Measurements from ENCODE around the gene FOXF1.

FOXF1 gene

DNA sequence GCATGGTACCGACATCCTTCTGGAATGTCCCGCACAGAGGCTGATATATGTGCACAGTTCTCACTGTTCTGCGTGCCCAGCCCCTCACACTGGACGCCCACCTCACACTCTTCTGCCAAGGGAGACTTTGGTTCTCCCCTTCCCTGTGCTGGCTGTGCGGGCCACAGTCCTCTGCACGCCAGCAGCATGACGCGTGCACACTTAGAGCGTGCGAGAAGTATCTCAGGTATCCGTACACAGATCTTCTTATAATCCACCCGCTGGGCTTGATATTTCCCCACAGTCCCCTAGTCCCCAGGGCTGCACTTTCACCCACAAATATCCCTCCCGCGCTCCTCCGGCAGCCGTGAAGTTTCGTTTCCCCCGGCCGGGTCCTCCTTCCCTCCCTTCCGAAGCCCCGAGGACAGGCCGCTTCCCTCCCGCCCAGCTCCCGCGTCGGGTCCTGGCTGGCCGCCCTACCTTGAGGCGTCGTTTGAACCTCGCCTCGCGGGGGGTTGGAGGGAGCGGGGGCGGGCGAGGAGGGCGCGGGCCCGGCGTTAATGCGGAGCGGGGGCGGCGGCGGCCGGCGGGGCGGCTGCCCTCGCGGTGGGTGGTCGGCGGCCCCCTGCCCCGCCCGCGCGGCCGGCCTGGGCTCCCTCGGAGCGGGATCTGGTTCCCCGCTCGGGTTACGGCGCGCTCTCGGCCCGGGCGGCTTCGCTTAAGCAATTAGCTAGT is 5.0 kb upstream of the FOXF1 start:
- DNase-seq = no peak

DNA sequence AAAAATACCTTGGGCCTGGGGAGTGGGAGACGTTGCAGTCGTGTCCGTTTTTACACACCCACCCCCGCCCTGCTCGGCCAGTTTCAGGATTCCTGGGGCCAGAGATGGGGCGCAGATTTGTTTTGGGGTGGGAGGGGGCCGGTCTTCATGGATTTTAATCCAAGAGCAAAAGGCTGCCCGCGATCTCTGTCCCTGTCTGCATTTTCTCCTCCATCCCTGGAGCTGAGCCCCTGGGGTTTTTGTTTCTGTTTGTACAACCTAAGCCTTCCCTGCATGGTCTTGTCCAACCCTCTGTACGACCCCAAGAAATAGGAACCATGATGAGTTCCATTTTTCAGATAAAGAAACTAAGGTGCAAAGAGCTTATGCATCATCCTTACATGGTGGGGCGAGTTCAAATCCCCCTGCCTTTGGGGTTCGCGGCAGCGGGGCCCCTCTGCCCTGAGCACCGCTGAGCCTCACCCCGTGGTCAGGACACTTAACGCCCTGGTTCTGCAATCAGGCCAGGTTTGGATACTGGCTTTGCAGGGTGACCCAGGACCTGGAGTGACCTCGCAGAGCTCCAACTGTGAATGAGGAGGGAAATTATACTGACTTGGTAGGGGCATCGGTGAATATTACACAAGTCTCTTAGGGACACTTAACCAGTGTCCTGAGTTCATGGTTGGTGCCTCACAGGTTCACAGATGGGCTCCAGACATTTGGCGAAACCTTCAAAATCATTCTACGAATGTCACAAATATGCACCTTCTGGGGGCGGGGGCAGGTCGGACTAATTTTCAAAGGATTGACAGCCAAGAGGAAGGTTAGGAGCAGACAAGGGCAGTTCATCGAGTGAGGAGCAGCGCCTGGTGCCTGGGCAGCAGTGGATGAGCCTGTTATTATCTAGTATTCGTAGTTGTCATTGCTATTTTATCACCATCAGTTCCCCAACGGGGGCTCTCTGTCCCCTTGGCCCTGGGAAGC is 4.1 kb upstream of the FOXF1 start:
- no peak for DNase-seq

DNA sequence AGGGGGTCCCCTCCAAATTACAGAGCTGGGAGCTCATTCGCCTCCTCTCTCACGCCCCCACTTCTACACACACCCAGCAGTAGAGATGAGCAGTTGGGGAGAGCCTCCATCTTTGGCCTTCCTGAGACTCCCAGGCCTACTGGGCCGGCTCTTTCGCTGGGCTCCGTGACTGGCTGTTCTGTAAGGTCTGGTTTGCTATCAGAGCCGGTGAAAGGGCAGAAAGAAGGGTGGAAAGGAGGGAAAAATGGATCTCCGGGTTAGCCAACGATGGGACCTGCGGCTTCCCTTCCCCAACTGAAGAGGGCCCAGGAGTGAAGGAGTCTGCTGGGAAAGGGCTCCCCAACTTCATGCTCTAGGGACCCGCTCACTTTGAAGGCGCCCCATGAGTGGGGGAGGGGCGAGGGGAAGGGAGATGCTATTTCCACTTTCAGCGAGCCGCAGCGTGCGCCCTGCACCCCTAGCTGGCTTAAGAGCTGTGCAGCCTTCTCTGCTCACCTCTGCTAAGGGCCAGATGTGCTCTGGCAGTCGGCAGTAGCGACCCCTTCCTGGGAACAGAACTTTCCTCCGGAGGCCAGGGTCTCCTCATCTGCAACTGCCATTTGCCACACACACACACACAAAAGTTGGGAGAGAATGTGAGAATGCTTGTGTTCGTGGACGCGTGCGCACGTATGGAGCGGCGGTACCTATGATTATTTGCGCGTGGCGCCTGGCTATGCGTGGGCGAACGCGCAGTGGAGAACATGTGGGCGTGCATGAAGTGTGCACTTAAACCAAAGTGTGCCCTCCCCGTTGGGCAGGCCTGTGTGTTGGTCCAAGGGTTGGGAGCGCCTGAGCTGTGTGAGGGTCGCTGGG is 2.9 kb upstream of the FOXF1 start:
- DNase-seq = no peak

DNA sequence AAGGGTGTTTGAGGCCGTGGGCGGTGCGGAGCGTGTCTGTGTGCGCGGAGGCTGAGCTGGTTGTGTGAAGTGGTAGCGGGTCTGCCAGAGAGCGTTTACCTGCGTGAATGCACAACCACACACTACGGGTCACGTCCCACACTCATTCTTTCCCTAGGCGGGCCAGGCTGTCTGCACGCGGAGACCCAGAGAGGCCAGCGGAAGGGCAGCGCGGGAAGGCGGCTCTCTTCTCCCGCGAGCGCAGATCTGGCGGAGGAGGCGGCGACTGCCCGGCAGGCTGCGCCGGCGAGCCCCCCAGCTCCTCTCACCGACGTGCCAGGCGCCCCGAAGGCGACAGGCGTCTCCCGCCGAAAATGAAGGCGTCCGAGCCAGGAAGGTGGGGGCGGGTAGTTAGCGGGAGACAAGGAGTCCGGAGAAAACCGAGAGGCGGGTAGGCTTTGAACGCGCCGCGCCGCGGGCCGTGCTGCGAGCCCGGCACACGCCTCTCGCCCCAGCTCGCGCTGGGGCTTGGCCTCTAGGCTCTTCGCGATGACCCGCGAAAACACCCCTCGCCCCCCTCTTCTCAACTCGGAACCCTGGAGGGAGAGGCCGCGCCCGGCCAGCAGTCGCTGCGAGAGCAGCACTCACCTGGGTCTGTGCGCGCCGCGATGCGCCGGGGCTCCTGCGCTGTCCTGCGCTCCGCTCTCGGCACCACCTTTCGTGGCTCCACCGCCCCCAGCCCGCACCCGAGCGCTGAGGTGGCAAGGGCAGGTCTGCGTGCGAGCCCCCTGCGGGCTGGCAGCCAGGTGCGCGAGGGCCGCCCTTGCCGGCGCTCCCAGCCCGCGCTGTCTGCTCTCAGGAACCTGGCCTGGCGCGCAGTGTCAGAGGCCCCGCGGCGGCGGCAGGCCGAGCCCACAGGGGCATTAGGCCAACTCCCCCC is 2.0 kb upstream of the FOXF1 start:
- DNase-seq = no peak

DNA sequence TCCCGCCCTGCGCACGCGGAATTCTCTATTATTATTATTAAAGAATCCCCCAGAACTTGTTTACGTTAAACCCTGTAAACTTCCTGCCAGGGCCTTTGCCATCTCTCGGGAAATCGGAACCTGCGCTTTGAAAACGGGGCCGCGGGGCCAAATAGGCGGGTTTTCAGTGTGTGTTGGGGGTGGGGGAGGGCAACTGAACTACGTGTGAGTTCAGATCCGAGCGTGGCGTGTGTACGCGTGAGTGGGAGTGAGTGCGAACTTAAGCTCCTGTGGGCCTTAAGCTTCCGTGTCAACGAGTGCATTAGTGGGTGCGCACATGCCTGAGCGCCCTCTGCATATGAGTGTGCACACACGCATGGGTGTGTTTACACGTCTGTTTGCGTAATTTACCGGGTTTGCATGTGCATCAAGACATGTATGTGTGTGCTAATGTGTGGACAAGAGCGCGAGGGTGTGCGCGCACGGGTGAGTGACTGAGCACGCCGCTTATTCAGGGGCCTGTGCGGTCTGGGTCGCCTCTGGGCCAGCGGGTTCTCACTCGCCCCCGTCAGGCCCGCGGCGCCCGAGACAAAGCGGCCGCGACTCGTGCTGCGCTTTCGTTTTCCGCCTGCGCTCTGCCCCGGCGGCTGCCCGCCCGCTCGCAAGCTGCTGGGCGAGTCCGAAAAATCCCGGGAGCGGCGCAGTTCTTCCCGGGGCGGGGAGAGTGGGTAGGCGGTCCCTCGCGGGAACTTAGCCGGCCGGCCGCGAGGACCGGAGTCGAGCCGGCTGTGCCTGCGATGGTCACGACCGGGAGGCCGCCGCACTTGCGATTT is 1.2 kb upstream of the FOXF1 start:
- DNase-seq = no peak

DNA sequence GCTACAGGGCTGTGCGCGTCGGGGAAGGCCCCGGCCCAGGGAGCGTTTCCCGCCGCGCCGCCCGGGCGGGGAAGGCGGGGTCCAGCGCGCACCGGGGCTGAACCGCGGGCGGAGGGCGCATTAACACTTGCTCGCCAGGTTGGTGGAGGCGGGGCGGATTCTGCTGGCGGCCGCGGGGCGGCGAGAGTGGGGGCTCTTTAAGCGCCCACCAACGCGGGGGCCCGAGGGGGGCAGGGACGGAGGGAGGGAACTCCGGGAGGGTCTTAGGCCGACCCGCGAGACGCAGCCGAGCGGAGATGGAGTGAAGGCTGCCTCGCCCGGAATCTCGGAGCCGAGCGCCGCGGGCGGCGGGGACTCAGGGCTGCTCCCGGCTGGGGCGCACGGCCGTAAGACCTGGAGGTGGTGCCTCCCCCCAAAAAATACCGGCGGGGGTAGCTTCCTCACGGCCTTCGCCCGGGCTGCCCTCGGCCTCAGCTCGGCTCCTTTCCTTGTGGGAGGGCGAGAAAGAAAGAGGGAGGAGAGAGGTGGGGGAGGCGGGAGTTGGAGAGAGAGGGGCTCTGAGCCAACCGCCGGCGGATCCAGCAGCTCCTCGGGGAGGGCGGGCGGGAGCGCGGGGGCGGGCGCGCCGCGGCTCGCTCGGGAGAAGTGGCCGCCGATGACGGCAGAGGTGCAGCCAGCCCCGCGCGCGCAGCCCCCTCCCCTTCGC is 415 bp upstream of the FOXF1 start:
- DNase-seq = no peak

DNA sequence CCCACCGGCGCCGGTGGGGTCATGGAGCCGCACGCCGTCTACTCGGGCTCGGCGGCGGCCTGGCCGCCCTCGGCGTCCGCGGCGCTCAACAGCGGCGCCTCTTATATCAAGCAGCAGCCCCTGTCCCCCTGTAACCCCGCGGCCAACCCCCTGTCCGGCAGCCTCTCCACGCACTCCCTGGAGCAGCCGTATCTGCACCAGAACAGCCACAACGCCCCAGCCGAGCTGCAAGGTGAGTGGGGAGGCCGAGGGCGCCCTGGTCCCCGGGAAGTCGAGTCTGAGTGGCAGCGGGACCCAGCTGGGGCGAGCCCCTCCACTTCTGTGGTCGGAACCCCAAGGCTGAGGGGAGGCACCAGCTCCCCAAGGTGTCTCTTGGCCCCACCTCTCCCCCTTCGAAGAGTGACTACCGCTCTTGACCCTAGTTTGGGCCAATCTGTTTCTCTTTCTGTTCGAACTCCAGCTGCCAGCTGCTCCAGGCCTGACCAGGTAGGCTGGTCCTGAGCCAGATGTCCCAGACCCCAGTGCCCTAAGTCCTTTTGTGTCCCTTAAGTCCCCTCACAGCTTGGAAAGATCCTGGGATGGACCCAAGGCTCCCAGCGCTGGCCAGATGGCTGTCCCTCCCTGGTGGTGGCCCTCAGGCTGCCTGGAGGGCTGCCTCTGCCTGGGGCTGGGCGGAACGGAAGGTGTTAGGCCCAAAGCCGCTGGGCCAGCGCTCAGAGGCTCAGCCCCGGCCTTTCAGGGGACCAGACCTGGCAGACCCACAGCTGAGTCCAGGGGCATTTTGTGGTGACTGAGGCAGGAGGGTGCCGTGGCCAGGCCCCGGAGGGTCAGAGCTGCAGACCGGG is 1.2 kb downstream of the FOXF1 start:
- DNase-seq = no peak

DNA sequence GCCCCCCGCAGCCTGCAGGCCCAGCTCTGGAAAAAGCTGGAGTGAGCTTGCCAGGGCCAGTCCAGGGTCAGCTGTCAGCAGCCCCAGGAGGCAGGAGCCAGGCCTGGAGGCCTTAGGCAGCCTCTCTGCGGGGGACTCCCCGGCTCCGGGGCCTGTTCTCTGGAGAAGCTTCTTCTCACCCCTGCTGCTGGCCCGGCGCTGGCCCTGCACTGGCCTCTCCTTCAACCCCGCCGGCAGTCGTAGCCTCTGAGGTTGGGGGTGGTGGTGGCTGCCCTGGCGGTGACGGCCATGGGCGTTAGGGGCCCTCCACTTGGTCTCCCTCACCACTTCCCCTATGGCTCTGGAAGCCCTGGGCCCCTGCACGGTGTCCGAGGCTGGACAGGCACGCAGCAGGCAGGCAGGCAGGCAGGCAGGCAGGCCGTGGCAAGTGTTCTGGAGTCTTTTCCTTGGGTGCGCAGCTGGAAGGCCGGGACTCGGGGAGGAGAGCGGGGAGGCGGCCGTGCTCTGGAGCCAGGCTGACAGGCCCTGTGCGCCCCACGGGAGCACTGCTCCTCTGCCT is 2.1 kb downstream of the FOXF1 start:
- DNase-seq = no peak

DNA sequence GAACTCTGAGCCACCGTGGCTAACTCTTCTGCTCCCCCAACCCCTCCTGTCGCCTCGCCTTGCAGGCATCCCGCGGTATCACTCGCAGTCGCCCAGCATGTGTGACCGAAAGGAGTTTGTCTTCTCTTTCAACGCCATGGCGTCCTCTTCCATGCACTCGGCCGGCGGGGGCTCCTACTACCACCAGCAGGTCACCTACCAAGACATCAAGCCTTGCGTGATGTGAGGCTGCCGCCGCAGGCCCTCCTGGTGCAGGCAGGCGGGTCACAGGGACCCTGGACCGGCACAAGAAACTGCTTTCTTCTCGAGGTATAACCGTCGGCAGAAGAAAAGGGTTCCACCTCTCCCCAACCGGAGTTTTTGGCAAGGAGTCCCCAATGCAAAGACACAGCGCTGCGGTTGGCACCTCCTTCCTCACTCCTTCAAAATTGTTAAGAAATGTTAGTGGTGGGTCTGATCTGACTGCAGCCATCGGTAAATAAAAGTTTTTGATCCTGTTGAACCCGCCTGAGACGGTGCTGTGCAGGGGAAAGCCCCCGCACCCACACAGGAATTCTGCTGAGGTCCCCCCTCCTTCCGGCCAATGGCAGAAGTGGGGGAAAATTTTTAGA is 2.6 kb downstream of the FOXF1 start:
- no peak for DNase-seq

DNA sequence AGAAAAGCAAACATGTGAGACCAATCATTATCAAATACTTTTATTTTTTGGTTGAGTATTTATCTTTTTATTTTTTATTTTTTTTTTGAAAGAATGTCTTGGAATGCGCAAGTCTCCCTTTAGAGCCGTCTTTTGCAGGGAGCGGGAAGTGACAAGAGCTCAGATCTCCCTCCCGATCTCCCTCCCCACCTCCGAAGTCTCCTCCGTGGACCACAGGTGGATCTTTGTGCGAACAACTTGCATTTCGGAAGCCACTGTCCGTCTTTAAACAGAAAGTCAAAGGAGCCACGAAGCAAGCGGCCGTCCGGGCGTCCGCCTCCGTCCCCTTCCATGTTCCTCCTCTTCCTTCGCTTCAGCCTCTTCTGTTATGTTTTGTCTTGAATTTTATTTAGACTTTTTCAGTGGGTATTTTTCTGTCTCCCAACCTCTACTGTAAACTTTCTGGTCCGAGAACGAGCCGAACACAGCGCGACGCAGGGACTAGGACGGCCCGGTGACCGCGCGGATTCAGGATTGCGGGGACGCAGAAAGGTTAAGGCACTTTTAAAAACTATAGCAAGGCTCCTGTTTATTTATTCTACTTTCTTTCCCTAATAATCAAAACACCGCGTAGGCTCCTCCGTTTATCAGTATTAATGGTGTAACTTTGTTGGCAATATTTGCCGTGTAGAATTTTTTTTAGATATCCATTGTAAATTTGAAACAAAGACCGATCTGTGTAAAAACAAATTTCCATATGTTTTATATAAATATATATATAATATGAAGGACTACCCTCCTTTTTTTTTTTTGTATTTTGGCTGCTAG is 3.3 kb downstream of the FOXF1 start:
- no peak for DNase-seq

DNA sequence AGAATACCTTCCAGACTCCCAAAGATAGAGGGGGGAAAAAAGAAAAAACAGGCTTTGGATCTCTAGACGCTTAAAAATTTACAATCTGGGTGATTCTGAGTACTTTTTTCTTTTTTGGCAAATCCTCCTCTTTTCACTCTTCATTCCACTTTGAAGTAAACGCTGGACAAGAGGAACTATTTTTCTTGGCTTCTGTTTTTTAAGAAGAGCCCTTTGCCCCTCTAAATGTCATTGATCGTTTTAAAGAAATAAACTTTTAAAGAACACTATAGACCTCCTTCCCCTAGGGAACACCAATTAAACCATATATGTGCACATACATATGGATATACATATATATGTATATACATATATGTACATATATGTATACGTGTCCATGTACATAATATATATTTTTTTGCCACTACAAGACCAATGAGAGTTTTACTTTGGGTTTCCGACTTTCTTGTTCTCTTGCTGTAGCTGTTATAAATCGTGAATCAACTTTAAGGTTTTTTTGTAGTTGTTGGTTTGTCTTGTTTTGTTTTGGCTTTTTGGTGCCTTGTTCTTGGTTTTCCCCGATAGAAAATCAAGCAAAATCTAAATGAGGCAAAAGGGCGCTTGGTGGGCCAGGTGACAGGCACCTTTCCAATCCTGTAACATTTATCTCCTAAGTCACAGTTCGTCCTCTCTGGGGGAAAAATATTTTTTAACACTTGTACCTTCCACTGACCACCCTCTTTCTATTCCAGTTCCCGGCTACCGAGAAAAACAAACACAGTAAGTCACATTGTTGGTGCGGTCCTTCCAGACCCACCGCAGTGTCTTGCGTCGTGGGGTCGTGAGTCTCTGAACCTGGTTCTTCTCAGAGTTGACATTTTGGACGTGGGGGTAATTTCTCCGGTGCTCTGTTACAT is 4.4 kb downstream of the FOXF1 start:
- no peak for DNase-seq

DNA sequence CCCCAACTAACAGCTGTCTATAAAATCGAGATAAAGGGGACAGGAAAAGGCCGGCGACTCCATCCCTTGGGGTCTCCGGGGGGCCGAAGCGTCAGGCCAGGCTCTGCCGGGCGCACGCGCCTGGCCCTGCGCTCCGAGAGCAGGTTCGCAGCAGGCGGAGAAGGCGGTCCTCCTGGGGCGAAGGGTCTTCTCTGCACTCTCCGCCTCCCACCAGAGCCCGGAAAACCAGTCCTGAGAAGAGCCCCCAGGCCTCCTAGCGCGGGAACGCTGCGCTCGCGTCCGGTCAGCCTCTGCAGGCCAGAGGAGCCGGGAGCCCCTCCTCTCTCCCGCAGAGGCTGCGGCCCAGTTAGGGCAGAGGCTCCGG is 5.1 kb downstream of the FOXF1 start:
- no peak for DNase-seq

DNA sequence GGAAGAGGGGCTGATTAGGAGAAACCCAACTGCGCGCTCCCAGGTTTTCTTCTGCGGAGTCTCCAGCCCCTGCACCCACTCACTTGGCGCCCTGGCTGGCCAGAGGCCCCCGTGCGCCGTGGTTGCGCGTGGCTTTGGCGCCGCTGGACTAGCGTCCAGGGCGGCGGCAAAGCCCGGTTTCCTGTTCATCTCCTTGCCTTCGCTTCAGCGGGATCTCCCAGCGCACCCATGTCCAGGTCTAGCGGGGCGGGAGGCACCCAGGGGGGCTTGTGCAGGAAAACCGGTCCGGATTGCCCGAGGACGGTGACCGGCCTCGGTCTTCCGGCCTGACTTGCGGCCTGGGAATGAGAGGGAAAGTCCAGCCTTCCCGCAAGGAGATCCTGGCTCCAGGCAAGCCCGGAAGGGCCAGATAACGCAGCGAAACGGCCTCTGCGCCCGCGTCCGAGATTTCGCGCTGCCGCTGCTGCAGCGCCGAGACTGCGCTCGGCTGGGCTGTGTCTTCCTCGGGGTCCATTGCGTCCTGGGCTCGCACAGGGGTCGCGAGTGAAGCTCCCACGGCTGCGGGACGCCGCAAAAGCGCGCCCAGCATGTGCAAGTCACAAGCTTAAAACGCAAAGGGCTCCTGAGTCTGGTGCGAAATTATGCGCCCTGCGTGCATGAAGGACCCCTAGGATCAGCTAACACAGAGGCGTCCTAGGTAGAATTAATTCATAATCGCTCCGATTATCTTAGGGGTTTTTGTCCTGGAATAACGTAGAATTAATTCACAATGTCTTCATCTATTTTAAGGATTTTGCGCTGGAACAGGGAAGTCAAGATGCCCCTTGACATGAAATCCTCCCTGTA is 5.7 kb downstream of the FOXF1 start:
- DNase-seq = no peak

DNA sequence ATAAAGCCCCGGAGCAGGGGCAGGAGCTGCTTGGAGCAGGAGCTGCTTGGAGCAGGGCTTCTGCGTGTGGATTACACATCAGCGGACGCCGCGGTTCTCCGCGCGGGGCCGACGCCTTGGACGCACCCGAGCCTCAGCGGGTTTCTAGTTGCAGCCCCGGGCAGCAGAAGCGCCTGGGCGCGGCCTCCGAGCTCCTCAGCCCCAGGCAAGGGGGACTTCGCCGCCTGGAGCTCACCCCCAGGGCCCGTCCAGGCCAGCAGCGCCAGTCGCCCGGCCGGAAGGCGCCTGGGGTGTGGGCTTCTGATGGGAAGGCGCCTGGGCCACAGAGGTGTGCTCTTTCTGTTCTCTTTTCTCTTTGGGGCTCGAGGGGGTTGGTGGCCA is 6.3 kb downstream of the FOXF1 start:
- no peak for DNase-seq

DNA sequence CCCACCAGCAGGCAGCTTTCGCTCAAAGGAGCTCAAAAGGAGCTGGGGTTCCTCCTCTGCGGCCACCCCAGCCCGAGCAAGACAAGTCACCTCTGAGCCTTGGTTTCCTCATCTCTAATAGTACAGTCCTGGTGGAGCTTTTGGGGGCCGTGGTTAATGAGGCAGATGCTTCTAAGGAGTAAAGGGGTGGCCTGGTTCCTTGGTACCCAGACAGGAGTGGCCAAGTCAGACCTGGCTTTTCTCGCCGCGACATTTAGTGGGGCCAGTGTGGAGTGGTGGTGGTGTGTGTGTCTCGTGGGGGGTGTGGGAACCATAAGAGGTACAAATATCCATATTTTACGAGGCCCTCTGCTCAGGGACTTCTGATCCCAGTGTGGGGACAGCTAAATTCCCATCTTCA is 6.7 kb downstream of the FOXF1 start:
- no peak for DNase-seq

DNA sequence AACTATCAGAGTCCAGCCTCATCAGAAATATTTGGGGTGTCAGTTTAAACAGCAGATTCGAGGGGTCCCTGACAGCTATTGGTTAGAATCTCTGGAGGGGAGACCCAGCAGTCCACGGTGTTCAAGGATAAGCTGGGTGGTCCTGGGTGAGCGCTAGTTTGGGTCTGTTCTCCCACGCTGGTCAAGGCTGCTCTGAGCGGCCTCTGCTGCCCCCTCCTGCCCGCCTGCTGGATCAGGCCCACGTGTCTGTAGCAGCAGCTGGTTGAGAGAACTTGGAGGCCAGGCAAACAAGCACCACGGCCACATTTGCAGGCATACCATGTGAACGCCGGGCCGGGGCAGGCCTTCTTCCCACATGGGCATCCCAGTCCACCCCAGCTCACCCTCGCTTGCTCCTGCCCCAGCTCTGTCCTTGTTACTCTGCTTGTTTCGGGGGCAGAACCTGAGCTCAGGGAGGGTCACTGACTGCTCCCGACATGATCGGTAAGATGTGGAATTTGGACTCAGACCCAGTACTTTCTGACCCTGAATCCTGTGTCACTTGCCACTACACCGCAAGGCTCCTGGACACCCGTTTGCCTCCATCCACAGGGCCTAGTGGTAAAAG is 7.4 kb downstream of the FOXF1 start:
- DNase-seq = no peak
